Measurements from ENCODE around the gene ATP6V0A1.
"Not testable (repeated sequence)": the region's sequence is repeated elsewhere in the genome, so short reads cannot be mapped to it uniquely, and the experiment has no call there.

ATP6V0A1 gene

DNA sequence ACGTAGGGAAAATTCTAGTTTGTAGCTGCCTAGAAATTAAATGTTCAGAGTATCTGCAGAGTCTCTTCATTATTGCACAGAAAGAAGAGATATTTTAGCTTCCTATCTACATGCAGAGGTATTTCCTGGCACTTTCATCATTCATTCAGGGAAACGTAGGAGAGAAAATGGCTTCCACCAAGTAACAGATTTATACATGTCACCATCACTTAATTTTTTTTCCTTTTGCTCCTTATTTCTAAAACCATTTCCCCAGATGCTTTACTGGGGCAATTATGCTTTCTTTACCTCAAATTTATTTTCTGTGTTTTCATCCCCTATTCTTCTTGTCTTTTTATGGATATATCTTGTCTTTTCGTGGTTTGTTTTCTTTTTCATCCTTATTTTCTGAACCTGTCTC, 18.5 kb downstream of the ATP6V0A1 start:
- no peak overlapping the region for H3K4me3 ChIP-seq (ENCODE audit: control insufficient read depth, low read depth, low read length)
- TF ChIP-seq, protein P1, sequence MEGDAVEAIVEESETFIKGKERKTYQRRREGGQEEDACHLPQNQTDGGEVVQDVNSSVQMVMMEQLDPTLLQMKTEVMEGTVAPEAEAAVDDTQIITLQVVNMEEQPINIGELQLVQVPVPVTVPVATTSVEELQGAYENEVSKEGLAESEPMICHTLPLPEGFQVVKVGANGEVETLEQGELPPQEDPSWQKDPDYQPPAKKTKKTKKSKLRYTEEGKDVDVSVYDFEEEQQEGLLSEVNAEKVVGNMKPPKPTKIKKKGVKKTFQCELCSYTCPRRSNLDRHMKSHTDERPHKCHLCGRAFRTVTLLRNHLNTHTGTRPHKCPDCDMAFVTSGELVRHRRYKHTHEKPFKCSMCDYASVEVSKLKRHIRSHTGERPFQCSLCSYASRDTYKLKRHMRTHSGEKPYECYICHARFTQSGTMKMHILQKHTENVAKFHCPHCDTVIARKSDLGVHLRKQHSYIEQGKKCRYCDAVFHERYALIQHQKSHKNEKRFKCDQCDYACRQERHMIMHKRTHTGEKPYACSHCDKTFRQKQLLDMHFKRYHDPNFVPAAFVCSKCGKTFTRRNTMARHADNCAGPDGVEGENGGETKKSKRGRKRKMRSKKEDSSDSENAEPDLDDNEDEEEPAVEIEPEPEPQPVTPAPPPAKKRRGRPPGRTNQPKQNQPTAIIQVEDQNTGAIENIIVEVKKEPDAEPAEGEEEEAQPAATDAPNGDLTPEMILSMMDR (IDR thresholded peaks at IDR 0.05; ENCODE audit: control insufficient read depth, insufficient read depth, low read depth, low read length, missing control alignments), result no peak
- DNase-seq (ENCODE audit: low read depth), result no peak

DNA sequence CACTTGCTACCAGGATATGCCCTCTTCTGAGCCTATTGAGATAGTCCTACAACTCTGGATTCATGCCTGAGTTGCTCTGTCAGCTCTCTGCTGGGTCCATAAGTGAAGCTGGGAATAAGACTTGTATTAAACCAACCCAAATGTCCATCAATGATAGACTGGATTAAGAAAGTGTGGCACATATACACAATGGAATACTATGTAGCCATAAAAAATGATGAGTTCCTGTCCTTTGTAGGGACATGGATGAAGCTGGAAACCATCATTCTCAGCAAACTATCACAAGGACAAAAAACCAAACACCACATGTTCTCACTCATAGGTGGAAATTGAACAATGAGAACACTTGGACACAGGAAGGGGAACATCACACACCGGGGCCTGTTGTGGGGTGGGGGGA, 19.1 kb downstream of the ATP6V0A1 start:
- H3K4me3 ChIP-seq (ENCODE audit: control insufficient read depth, low read depth, low read length); DNase-seq (ENCODE audit: low read depth): not testable (repeated sequence)

DNA sequence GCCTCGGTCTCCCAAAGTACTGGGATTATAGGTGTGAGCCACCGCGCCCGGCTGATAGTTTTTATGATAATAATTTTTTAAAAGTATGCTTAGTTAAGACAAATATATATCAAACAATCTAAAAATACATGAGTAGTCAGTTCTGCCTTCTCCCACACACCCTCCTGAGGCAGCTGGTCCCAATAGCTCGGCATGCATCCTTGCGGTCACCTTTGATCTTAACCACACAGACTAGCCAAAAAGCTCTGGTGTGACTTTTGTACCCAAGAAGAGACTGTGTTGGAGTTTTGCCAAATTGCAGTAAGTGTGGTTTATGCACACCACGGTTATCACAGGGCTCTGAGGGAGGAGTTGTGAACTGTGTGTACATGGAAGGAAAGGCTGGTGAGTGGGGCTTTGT, 25.6 kb downstream of the ATP6V0A1 start:
- H3K4me3 ChIP-seq (ENCODE audit: control insufficient read depth, low read depth, low read length), result no peak overlapping the region
- no peak for DNase-seq (ENCODE audit: low read depth)
- TF ChIP-seq, protein P1 (IDR thresholded peaks at IDR 0.05; ENCODE audit: control insufficient read depth, insufficient read depth, low read depth, low read length, missing control alignments), result no peak

DNA sequence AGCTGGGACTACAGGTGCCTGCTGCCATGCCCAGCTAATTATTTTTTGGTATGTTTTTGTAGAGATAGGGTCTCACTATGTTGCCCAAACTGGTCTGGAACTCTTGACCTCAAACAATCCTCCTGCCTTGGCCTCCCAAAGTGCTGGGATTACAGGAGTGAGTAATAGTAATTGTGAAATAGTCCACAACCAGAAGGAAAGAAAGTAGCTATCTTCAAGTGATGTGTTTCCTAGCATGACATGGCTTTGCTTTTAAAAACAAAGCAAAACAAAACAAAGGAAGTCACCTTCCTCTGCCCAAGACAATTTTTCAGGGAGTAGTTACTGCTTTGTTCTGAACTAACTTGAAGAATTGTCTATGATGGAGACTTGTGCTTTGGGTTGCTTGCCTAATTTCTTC, 27.0 kb downstream of the ATP6V0A1 start:
- no peak for DNase-seq (ENCODE audit: low read depth)
- TF ChIP-seq, protein P1 (IDR thresholded peaks at IDR 0.05; ENCODE audit: control insufficient read depth, insufficient read depth, low read depth, low read length, missing control alignments), result no peak
- no peak overlapping the region for H3K4me3 ChIP-seq (ENCODE audit: control insufficient read depth, low read depth, low read length)

DNA sequence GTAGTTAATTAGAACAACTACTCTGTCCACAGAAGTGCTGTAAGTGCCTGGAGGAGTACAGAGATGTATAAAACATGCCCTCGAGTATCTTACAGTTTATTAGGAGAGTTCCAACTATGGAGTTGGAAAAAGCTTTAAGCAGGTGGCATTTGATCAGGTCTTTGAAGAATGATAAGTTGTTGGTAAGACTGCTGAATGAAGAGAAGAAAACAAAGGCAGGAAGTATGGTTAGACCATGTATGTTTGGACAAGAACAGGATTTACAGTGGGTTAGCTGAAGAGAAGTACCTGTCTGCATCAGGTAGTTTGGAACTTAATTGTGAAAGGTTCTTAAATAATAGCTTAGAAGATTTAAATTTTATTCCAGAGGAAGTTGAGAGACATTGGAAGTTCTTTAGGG, 29.4 kb downstream of the ATP6V0A1 start:
- TF ChIP-seq, protein P1 (IDR thresholded peaks at IDR 0.05; ENCODE audit: control insufficient read depth, insufficient read depth, low read depth, low read length, missing control alignments), result no peak
- DNase-seq (ENCODE audit: low read depth), result no peak

DNA sequence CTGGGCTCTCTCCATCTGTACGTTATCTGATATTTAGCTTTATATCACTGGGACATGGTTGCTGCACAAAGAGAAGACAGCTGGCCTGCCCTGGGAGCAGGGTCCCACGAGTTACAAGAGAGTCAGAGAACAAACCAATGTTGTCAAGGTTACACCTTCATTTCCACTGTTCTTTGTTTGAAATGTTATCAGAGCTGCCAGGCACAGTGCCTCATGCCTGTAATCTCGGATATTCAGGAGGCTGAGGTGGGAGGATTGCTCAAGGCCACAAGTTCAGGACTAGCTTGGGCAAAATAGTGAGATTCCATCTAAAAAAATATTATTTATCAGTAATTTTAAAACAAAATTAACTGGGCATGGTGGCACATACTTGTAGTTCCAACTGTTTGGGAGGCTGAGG, 34.6 kb downstream of the ATP6V0A1 start:
- DNase-seq (ENCODE audit: low read depth), result no peak
- TF ChIP-seq, protein P1 (IDR thresholded peaks at IDR 0.05; ENCODE audit: control insufficient read depth, insufficient read depth, low read depth, low read length, missing control alignments), result no peak
- no peak overlapping the region for H3K4me3 ChIP-seq (ENCODE audit: control insufficient read depth, low read depth, low read length)

More for the DNA sequence above, 29.4 kb downstream of the ATP6V0A1 start:
- H3K4me3 ChIP-seq (ENCODE audit: control insufficient read depth, low read depth, low read length), result no peak overlapping the region

DNA sequence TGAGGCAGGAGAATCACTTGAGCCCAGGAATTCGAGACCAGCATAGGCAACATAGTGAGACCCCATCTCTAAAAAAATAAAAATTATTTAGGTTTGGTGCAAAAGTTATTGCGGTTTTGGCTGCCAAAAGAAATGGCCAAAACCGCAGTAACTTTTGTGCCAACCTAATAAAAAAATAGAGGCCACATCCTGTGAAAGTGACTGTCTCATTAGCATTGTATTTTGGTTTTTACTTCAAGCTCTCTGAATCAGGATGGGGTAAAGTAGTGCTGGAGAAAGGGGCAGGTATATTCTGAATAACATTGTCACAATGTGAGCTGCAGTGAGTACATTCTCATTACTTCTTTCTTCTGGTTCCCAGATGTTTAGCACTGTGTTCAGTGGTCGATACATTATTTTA, 36.0 kb downstream of the ATP6V0A1 start:
- TF ChIP-seq, protein P1 (IDR thresholded peaks at IDR 0.05; ENCODE audit: control insufficient read depth, insufficient read depth, low read depth, low read length, missing control alignments), result no peak
- H3K4me3 ChIP-seq (ENCODE audit: control insufficient read depth, low read depth, low read length), result no peak overlapping the region
- DNase-seq (ENCODE audit: low read depth), result no peak
